GM18499 (cell line): Measurements from ENCODE around the gene SLC34A3.

Experiments used
- ATAC-seq: cut with Tn5 transposase; IDR thresholded peaks from one replicate; pipeline ENCODE4 v1.9.1; 2021; ENCODE audit warnings: moderate number of reproducible peaks; ENCODE audit not compliant: insufficient read depth, unreplicated experiment

SLC34A3 gene

GRCh38 chr9:137194909-137195308, 35.8 kb upstream of the SLC34A3 start:
- no peak for ATAC-seq

- ATAC-seq = no peak
Measured at GRCh38 chr9:137195525-137196220, 35.0 kb upstream of the SLC34A3 start.

- no peak for ATAC-seq
Measured at GRCh38 chr9:137198051-137198901, 32.4 kb upstream of the SLC34A3 start.

- ATAC-seq = no peak
Measured at GRCh38 chr9:137198902-137199283, 31.8 kb upstream of the SLC34A3 start.

- no peak for ATAC-seq
Measured at GRCh38 chr9:137199411-137200121, 31.1 kb upstream of the SLC34A3 start.

- peak; percentile 82 for ATAC-seq
Measured at GRCh38 chr9:137200311-137201204, 30.1 kb upstream of the SLC34A3 start, which contains the start of gene TPRN. TSS of gene TPRN (minus strand) at chr9:137200741. CDS start at chr9:137200711, 30 bp downstream.

- ATAC-seq = no peak
Measured at GRCh38 chr9:137201205-137201868, 29.4 kb upstream of the SLC34A3 start.

GRCh38 chr9:137202966-137203365, 27.7 kb upstream of the SLC34A3 start:
- ATAC-seq = no peak

GRCh38 chr9:137204731-137205125, 26.0 kb upstream of the SLC34A3 start:
- no peak for ATAC-seq

- ATAC-seq = no peak
Measured at GRCh38 chr9:137205126-137206069, 25.3 kb upstream of the SLC34A3 start, which contains the start of the genes NDOR1 and TMEM203. TSS of gene NDOR1 (plus strand) at chr9:137205700. CDS start at chr9:137205778, 78 bp downstream. TSS of gene TMEM203 (minus strand) at chr9:137205648. CDS start at chr9:137205414, 234 bp downstream.

- ATAC-seq = no peak
Measured at GRCh38 chr9:137206602-137207001, 24.1 kb upstream of the SLC34A3 start.

GRCh38 chr9:137211532-137211931, 19.2 kb upstream of the SLC34A3 start:
- ATAC-seq = no peak

- no peak for ATAC-seq
Measured at GRCh38 chr9:137212520-137212919, 18.2 kb upstream of the SLC34A3 start.

GRCh38 chr9:137213160-137214060, 17.3 kb upstream of the SLC34A3 start:
- no peak for ATAC-seq

GRCh38 chr9:137214620-137215019, 16.1 kb upstream of the SLC34A3 start:
- ATAC-seq = no peak

- ATAC-seq = no peak
Measured at GRCh38 chr9:137215196-137215986, 15.3 kb upstream of the SLC34A3 start.
